Thoracic aorta (tissue), 2 donors: ENCODE results near the gene DUOX1. TPM values are rescaled to one million over a fixed set of nuclear protein-coding genes. Genes with fewer than 3 reads are reported as not detected.

ENCODE experiments used
- ATAC-seq: fragments of 150-250 bp; one replicate; pipeline ENCODE4 v1.8.0; 2017; ENCODE audit warnings: low read depth; ENCODE audit not compliant: insufficient number of reproducible peaks, low FRiP score
- DNase-seq: peaks from one replicate; pipeline ENCODE4 v3.0.0-alpha.2; 2020; ENCODE audit warnings: low spot score
- H3K27ac ChIP-seq, 2 donors: fragments of 200-600 bp; sonication (generic); 1 replicate in 1 of 2; 2 replicates in 1 of 2; pipeline ENCODE4 v1.5.1; 2016; ENCODE audit warnings: mild to moderate bottlenecking in 2 of 2, moderate library complexity in 2 of 2
- H3K27me3 ChIP-seq: fragments of 200-600 bp; sonication (generic); replicated peaks from 2 replicates; pipeline ENCODE4 v1.6.0; 2016; ENCODE audit warnings: mild to moderate bottlenecking; ENCODE audit not compliant: insufficient read depth
- H3K36me3 ChIP-seq: fragments of 200-600 bp; sonication (generic); one replicate; pipeline ENCODE4 v1.5.1; 2016
- H3K4me1 ChIP-seq, 2 donors: fragments of 200-600 bp; sonication (generic); 1 replicate in 1 of 2; 2 replicates in 1 of 2; pipeline versions ENCODE4 v1.5.1 to v1.6.0; 2016; ENCODE audit warnings: low read depth in 2 of 2, mild to moderate bottlenecking in 1 of 2; ENCODE audit not compliant: control insufficient read depth in 1 of 2
- H3K4me3 ChIP-seq: fragments of 200-600 bp; sonication (generic); 2 replicates; pipeline ENCODE4 v1.5.1; 2016; ENCODE audit warnings: mild to moderate bottlenecking
- H3K9me3 ChIP-seq: fragments of 200-600 bp; sonication (generic); 2 replicates; pipeline ENCODE4 v1.5.1; 2016
- total RNA-seq, 2 donors: library from RNA; depleted of rRNA; stranded (reverse); fragments of >200 nt; gene quantifications; one replicate each; pipeline versions ENCODE4 v1.1.0 to v1.2.3, GENCODE V29; 2016
- TF ChIP-seq, protein P1 (sequence below): fragments of 200-600 bp; sonication (generic); IDR thresholded peaks from one replicate; pipeline ENCODE4 v1.5.1; 2019; ENCODE audit warnings: antibody characterized with exemption

Gene DUOX1
- total RNA-seq, 2 donors from 2014 or later = 0.56 to 0.68 TPM

- no peaks in the 10 kb centered on the region for H3K36me3 ChIP-seq
- H3K4me3 ChIP-seq = no peak overlapping the region
- ATAC-seq (no peak), DNase-seq (no peak)
- no peaks in the 10 kb centered on the region for H3K4me1 ChIP-seq
- TF ChIP-seq, protein P1, sequence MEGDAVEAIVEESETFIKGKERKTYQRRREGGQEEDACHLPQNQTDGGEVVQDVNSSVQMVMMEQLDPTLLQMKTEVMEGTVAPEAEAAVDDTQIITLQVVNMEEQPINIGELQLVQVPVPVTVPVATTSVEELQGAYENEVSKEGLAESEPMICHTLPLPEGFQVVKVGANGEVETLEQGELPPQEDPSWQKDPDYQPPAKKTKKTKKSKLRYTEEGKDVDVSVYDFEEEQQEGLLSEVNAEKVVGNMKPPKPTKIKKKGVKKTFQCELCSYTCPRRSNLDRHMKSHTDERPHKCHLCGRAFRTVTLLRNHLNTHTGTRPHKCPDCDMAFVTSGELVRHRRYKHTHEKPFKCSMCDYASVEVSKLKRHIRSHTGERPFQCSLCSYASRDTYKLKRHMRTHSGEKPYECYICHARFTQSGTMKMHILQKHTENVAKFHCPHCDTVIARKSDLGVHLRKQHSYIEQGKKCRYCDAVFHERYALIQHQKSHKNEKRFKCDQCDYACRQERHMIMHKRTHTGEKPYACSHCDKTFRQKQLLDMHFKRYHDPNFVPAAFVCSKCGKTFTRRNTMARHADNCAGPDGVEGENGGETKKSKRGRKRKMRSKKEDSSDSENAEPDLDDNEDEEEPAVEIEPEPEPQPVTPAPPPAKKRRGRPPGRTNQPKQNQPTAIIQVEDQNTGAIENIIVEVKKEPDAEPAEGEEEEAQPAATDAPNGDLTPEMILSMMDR = no peak
- H3K27ac ChIP-seq = no peak overlapping the region
- no peaks in the 10 kb centered on the region for H3K9me3 ChIP-seq
- no peaks in the 10 kb centered on the region for H3K27me3 ChIP-seq
Measured at GRCh38 chr15:45155739-45156138, 25.9 kb downstream of the DUOX1 start.

GRCh38 chr15:45156744-45157455 is 27.1 kb downstream of the DUOX1 start:
- DNase-seq (no peak), ATAC-seq (no peak)
- TF ChIP-seq, protein P1 = no peak
- Histone ChIP-seq H3K4me1 (no peaks in the 10 kb centered on the region), H3K27ac (no peak overlapping the region), H3K36me3 (no peaks in the 10 kb centered on the region), H3K4me3 (no peak overlapping the region), H3K27me3 (no peaks in the 10 kb centered on the region), H3K9me3 (no peaks in the 10 kb centered on the region)

DNA sequence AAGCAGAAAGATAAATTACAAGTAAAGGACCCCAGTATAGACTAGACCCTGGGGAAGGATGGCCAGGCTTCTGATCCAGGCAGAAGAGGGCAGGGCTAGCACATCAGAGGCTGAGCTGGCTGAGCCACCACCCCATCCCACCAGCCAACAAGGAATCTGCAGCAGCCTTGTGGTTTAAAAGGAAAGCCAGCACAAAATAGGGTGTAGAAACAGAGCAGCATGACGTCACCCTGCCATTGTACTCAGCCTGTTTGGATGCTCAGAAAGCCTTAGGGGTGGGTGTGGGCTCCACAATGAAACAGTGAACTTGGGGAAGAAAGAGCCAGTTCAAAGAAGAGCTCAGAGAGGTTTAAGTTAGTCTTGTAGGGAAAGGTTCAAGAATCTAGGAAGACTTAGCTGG is 28.2 kb downstream of the DUOX1 start:
- H3K36me3 ChIP-seq = no peaks in the 10 kb centered on the region
- no peak overlapping the region for H3K4me3 ChIP-seq
- no peaks in the 10 kb centered on the region for H3K9me3 ChIP-seq
- ATAC-seq (no peak), DNase-seq (no peak)
- no peak overlapping the region for H3K27ac ChIP-seq
- peaks cover 0 to 6% of the 10 kb centered on the region in 2 donors for H3K4me1 ChIP-seq
- H3K27me3 ChIP-seq = no peaks in the 10 kb centered on the region
- TF ChIP-seq, protein P1 = no peak

DNA sequence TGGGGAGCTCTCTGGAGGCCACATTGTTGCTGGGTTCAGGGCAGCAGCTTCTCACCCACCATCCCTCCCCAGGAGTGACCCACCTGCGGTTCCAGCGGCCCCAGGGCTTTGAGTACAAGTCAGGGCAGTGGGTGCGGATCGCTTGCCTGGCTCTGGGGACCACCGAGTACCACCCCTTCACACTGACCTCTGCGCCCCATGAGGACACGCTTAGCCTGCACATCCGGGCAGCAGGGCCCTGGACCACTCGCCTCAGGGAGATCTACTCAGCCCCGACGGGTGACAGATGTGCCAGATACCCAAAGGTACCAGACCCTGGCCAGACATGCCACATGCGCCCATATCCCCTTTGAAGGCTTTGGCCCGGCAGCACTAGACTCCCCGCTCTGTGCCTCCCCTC is 31.9 kb downstream of the DUOX1 start:
- Histone ChIP-seq H3K4me1 (peaks cover 0 to 22% of the 10 kb centered on the region in 2 donors), H3K36me3 (no peaks in the 10 kb centered on the region), H3K27ac (no peak overlapping the region), H3K4me3 (no peak overlapping the region), H3K27me3 (no peaks in the 10 kb centered on the region), H3K9me3 (no peaks in the 10 kb centered on the region)
- ATAC-seq = no peak
- DNase-seq = no peak
- TF ChIP-seq, protein P1 = no peak

- TF ChIP-seq, protein P1 = peak; percentile 76
- Histone ChIP-seq H3K4me1 (peaks cover 0 to 28% of the 10 kb centered on the region in 2 donors), H3K27me3 (no peaks in the 10 kb centered on the region), H3K9me3 (no peaks in the 10 kb centered on the region), H3K27ac (no peak overlapping the region), H3K36me3 (no peaks in the 10 kb centered on the region), H3K4me3 (no peak overlapping the region)
- ATAC-seq = peak; percentile 75
- peak; percentile 45 for DNase-seq
Measured at GRCh38 chr15:45162771-45163507, 33.1 kb downstream of the DUOX1 start.
